ENCODE measurements around the gene OR13C8.
"Not testable (repeated sequence)": the region's sequence is repeated elsewhere in the genome, so short reads cannot be mapped to it uniquely, and the experiment has no call there.

DNA sequence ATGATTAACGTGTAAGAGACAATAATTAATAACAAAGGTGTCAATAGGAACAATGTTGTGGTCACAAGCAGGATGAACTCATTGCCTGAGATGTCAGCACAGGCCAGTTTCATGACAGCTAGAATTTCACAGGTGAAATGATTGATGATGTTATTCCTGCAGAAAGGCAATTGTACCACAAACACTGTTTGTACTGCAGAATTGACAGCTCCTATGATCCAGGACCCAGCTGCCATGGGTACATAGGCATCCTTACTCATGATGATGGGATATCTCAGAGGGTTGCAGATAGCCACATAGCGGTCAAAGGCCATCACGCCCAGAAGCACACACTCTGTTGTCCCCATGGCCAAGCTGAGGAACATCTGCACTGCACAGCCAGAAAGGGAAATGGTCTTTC lies 29.8 kb downstream of the OR13C8 start:
- TF ChIP-seq RAD21 (IDR thresholded peaks at IDR 0.05); RXRA (IDR thresholded peaks at IDR 0.05); GABPA (IDR thresholded peaks at IDR 0.05 in 1 of 2, conservative IDR thresholded peaks at IDR 0.05 in 1 of 2); SP1 (IDR thresholded peaks at IDR 0.05); HNF4G (IDR thresholded peaks at IDR 0.05): not testable (repeated sequence)
- TF ChIP-seq, protein P1, sequence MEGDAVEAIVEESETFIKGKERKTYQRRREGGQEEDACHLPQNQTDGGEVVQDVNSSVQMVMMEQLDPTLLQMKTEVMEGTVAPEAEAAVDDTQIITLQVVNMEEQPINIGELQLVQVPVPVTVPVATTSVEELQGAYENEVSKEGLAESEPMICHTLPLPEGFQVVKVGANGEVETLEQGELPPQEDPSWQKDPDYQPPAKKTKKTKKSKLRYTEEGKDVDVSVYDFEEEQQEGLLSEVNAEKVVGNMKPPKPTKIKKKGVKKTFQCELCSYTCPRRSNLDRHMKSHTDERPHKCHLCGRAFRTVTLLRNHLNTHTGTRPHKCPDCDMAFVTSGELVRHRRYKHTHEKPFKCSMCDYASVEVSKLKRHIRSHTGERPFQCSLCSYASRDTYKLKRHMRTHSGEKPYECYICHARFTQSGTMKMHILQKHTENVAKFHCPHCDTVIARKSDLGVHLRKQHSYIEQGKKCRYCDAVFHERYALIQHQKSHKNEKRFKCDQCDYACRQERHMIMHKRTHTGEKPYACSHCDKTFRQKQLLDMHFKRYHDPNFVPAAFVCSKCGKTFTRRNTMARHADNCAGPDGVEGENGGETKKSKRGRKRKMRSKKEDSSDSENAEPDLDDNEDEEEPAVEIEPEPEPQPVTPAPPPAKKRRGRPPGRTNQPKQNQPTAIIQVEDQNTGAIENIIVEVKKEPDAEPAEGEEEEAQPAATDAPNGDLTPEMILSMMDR (IDR thresholded peaks at IDR 0.05; ENCODE audit: low read depth, low read length, missing input control): not testable (repeated sequence)
- TF ChIP-seq, protein P2, sequence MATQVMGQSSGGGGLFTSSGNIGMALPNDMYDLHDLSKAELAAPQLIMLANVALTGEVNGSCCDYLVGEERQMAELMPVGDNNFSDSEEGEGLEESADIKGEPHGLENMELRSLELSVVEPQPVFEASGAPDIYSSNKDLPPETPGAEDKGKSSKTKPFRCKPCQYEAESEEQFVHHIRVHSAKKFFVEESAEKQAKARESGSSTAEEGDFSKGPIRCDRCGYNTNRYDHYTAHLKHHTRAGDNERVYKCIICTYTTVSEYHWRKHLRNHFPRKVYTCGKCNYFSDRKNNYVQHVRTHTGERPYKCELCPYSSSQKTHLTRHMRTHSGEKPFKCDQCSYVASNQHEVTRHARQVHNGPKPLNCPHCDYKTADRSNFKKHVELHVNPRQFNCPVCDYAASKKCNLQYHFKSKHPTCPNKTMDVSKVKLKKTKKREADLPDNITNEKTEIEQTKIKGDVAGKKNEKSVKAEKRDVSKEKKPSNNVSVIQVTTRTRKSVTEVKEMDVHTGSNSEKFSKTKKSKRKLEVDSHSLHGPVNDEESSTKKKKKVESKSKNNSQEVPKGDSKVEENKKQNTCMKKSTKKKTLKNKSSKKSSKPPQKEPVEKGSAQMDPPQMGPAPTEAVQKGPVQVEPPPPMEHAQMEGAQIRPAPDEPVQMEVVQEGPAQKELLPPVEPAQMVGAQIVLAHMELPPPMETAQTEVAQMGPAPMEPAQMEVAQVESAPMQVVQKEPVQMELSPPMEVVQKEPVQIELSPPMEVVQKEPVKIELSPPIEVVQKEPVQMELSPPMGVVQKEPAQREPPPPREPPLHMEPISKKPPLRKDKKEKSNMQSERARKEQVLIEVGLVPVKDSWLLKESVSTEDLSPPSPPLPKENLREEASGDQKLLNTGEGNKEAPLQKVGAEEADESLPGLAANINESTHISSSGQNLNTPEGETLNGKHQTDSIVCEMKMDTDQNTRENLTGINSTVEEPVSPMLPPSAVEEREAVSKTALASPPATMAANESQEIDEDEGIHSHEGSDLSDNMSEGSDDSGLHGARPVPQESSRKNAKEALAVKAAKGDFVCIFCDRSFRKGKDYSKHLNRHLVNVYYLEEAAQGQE (IDR thresholded peaks at IDR 0.05): not testable (repeated sequence)
